ENCODE data around the gene RHOC. TPM values are rescaled to one million over a fixed set of nuclear protein-coding genes. Genes with fewer than 3 reads are reported as not detected.

The RHOC gene
- total RNA-seq (18.5 and 21.0 TPM in 2 replicates), polyA plus RNA-seq (28.3 and 32.7 TPM in 2 replicates), polyA minus RNA-seq (30.7 and 33.5 TPM in 2 replicates)
- total RNA-seq (2013): 27.0 TPM

DNA sequence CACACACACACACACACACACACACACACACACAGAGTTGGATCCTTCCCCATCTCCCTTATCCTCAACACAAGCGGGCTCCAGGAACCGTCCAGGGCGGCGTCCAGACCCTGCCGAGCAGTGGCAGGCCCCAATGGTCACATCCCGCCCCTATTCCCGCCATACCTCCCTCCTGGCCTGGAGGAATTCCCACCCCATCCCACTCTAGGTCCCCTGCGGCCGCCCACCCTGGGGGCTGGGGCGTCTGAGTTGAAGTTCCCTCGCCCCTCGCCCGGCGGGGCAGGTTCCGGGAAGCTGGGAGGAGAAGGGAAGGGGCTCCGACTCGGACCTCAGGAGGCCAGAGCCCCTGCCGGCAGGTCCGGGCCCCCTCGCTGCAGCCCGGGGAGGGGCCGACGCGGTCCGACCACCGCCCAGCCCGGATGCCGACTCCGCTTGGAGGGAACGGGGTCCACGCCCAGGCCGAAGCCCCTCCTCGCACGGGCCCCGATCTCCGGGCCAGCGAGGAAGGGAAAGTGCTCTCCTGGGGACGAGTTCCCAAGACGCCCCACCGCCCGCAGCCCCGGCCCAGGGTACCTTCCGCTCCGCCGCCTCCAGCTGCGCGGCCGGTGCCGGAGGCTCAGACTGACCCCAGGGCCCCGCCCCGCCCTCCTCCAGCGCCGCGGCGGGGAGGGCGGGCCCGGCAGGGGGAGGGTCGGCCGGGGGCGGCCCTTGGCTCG, at the start of gene RHOC:
Gene RHOC (minus strand): TSS at position 623 of the 716 bp plus-strand sequence. CDS start 3,328 bp downstream, outside the sequence.
- intact Hi-C loops (cut with micrococcal nuclease): loop anchor here (1.0 to 2.0 kb wide), 7 partner anchors 9 to 316 kb away; partner anchors contain the start of genes CAPZA1, PPM1J, SLC16A1 and ST7L
- H3K27me3 ChIP-seq (replicated peaks in 1 of 4; ENCODE audit: control extremely low read depth in 1 of 4, control insufficient read depth in 3 of 4, insufficient read depth in 4 of 4, low read length in 3 of 4): no peaks in the 10 kb centered on the region
- Mint-ChIP-seq H3K27ac (peak within 1 kb of the TSS; percentile 81), H3K4me3 (peak within 1 kb of the TSS; percentile 88), H3K9me3 (ENCODE audit: insufficient read depth) (no peaks in the 10 kb centered on the region), H3K4me1 (peaks cover 54% of the 10 kb centered on the region), H3K27me3 (no peaks in the 10 kb centered on the region)
- POLR2A ChIA-PET: interaction anchor here (0.6 kb wide), 1 partner anchor 24 kb away, joined by 4 read pairs; no protein-coding TSS in a partner anchor
- WGBS (ENCODE audit: insufficient coverage): 7% methylated on average over 58 of the region's 61 CpGs
- H3K9ac ChIP-seq (ENCODE audit: low read length): peak within 1 kb of the TSS; percentile 79
- ATAC-seq (ENCODE audit: low read depth) (peak; percentile 85), DNase-seq (no peak)
- no peak for TF ChIP-seq EZH2 (IDR thresholded peaks at IDR 0.05; ENCODE audit: borderline replicate concordance, insufficient read depth, low read depth, low read length, poor library complexity, severe bottlenecking)
- TF ChIP-seq, protein P1, sequence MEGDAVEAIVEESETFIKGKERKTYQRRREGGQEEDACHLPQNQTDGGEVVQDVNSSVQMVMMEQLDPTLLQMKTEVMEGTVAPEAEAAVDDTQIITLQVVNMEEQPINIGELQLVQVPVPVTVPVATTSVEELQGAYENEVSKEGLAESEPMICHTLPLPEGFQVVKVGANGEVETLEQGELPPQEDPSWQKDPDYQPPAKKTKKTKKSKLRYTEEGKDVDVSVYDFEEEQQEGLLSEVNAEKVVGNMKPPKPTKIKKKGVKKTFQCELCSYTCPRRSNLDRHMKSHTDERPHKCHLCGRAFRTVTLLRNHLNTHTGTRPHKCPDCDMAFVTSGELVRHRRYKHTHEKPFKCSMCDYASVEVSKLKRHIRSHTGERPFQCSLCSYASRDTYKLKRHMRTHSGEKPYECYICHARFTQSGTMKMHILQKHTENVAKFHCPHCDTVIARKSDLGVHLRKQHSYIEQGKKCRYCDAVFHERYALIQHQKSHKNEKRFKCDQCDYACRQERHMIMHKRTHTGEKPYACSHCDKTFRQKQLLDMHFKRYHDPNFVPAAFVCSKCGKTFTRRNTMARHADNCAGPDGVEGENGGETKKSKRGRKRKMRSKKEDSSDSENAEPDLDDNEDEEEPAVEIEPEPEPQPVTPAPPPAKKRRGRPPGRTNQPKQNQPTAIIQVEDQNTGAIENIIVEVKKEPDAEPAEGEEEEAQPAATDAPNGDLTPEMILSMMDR (IDR thresholded peaks at IDR 0.05): no peak
- peaks cover 38 to 50% of the 10 kb centered on the region in 2 donors for H3K4me1 ChIP-seq (ENCODE audit: control insufficient read depth in 2 of 2, insufficient read depth in 2 of 2, low read length in 2 of 2)
- no peaks in the 10 kb centered on the region for H3K36me3 ChIP-seq (replicated peaks in 1 of 2; ENCODE audit: control extremely low read depth in 1 of 2, control insufficient read depth in 1 of 2, extremely low read depth in 1 of 2, insufficient read depth in 2 of 2, low read length in 1 of 2)
- peak within 1 kb of the TSS; percentile 76 for H2AFZ ChIP-seq (ENCODE audit: insufficient read depth, low read depth, low read length, poor library complexity, severe bottlenecking)
- peak within 1 kb of the TSS in 1 of 2 donors; percentile 49 for H3K27ac ChIP-seq (ENCODE audit: low read length in 2 of 2)
- H3K9me3 ChIP-seq (ENCODE audit: control extremely low read depth in 1 of 3, control insufficient read depth in 2 of 3, insufficient read depth in 1 of 3, low read length in 2 of 3): no peaks in the 10 kb centered on the region
- no peaks in the 10 kb centered on the region for H4K20me1 ChIP-seq (ENCODE audit: control insufficient read depth, insufficient read depth, low read length, poor library complexity, severe bottlenecking)
- peak within 1 kb of the TSS; percentile 92 for H3K4me2 ChIP-seq (replicated peaks; ENCODE audit: low read depth, low read length, poor library complexity, severe bottlenecking)
- H3K79me2 ChIP-seq (ENCODE audit: control insufficient read depth, insufficient read depth, low read length): no peaks in the 10 kb centered on the region
- peak within 1 kb of the TSS in 4 of 5 experiments; percentile 56 to 74 (median 66) for H3K4me3 ChIP-seq (ENCODE audit: control extremely low read depth in 1 of 5, extremely low read depth in 1 of 5, insufficient read depth in 1 of 5, low read depth in 2 of 5, low read length in 4 of 5)
- CTCF ChIA-PET: interaction anchor here (1.6 to 6.6 kb wide), 9 partner anchors 10 to 349 kb away, joined by 5 to 122 read pairs (median 9); partner anchors contain the start of genes CAPZA1, MOV10, PPM1J and ST7L

Data from B cell (primary cell).